ENCODE results near the gene BABAM2. TPM values are rescaled to one million over a fixed set of nuclear protein-coding genes. Genes with fewer than 3 reads are reported as not detected.

The BABAM2 gene
- total RNA-seq, 4 donors from 2014 or later = 34.4 to 44.9 (median 38.3) TPM

- TF ChIP-seq CTCF (IDR thresholded peaks at IDR 0.05; ENCODE audit: low read depth) = no peak
These were observed 422.8 kb downstream of the BABAM2 start for GRCh38 chr2:28313220-28313784.

- TF ChIP-seq CTCF (IDR thresholded peaks at IDR 0.05; ENCODE audit: low read depth) = no peak
These were observed 424.4 kb downstream of the BABAM2 start for GRCh38 chr2:28314968-28315367.

GRCh38 chr2:28316546-28317335 lies 426.2 kb downstream of the BABAM2 start:
- no peak for TF ChIP-seq CTCF (IDR thresholded peaks at IDR 0.05; ENCODE audit: low read depth)

- TF ChIP-seq CTCF (IDR thresholded peaks at IDR 0.05; ENCODE audit: low read depth) = no peak
These were observed 426.9 kb downstream of the BABAM2 start for GRCh38 chr2:28317390-28317789.

GRCh38 chr2:28318023-28318422 lies 427.5 kb downstream of the BABAM2 start:
- TF ChIP-seq CTCF (IDR thresholded peaks at IDR 0.05; ENCODE audit: low read depth) = no peak

GRCh38 chr2:28318462-28319117 lies 428.1 kb downstream of the BABAM2 start:
- no peak for TF ChIP-seq CTCF (IDR thresholded peaks at IDR 0.05; ENCODE audit: low read depth)
